ENCODE results near the gene ADAMTS4. TPM values are rescaled to one million over a fixed set of nuclear protein-coding genes. Genes with fewer than 3 reads are reported as not detected.
A peak's percentile ranks its signal among the peaks of the same experiment; 100 is the strongest.

Gene ADAMTS4
- total RNA-seq, 1 donor from 2014 or later, result 2.7 TPM

DNA sequence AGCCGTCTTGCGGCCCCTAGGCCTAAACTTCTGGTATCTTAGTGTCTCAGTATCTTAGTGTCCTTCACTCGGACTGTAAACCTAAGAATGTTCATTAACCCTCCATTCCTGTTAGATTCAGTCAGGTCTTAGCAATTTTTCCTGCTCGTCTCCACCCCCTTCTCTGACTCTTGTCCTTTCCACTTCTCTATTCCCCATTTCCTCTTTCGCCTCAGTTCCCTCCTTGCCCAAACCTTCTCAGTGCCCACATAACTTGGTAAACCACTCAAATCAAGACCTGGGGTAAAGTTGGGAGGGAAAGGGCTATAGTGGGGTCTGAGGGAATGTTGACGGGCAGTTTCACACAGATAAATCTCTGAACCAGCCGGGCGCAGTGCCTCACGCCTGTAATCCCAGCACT, 15.5 kb upstream of the ADAMTS4 start:
- FAIRE-seq (no peak), DNase-seq (ENCODE audit: low read depth) (no peak)
- Mint-ChIP-seq H3K27ac (ENCODE audit: unreplicated experiment) (no peak overlapping the region), H3K4me3 (ENCODE audit: unreplicated experiment) (no peak overlapping the region), H3K9me3 (ENCODE audit: unreplicated experiment) (no peaks in the 10 kb centered on the region), H3K36me3 (ENCODE audit: low read depth, unreplicated experiment) (peaks cover 31% of the 10 kb centered on the region), H3K4me1 (ENCODE audit: low read depth, unreplicated experiment) (peaks cover 20% of the 10 kb centered on the region), H3K27me3 (ENCODE audit: low read depth, unreplicated experiment) (no peaks in the 10 kb centered on the region)
- no peak overlapping the region for H3K27ac ChIP-seq (ENCODE audit: low read depth, low read length)
- no peaks in the 10 kb centered on the region for H3K27me3 ChIP-seq (ENCODE audit: insufficient read depth, low read length)
- no peak for TF ChIP-seq EZH2 (IDR thresholded peaks at IDR 0.05; ENCODE audit: insufficient read depth, low read length)
- TF ChIP-seq CTCF (IDR thresholded peaks at IDR 0.05; ENCODE audit: insufficient read depth, low read depth, low read length), result no peak
- no peaks in the 10 kb centered on the region for H3K9me3 ChIP-seq (ENCODE audit: insufficient read depth, low read depth, low read length)
- H3K4me2 ChIP-seq (ENCODE audit: low read length), result no peak overlapping the region
- H4K20me1 ChIP-seq (ENCODE audit: insufficient read depth, low read length), result peaks cover 11% of the 10 kb centered on the region
- H3K36me3 ChIP-seq (ENCODE audit: insufficient read depth, low read length), result peaks cover 32% of the 10 kb centered on the region
- no peak overlapping the region for H3K9ac ChIP-seq (ENCODE audit: low read length)
- H3K79me2 ChIP-seq (ENCODE audit: insufficient read depth, low read length), result peaks cover 4% of the 10 kb centered on the region
- no peak overlapping the region for H3K4me3 ChIP-seq (ENCODE audit: insufficient read depth, low read depth, low read length)
- peaks cover 14% of the 10 kb centered on the region for H3K4me1 ChIP-seq (ENCODE audit: insufficient read depth, low read length)
- H2AFZ ChIP-seq (ENCODE audit: low read depth, low read length), result no peak overlapping the region

GRCh38 chr1:161209790-161210409, 11.0 kb upstream of the ADAMTS4 start:
- Histone ChIP-seq H3K27me3 (ENCODE audit: insufficient read depth, low read length) (no peaks in the 10 kb centered on the region), H3K4me3 (ENCODE audit: insufficient read depth, low read depth, low read length) (no peak overlapping the region), H3K27ac (ENCODE audit: low read depth, low read length) (no peak overlapping the region), H3K4me2 (ENCODE audit: low read length) (no peak overlapping the region), H3K36me3 (ENCODE audit: insufficient read depth, low read length) (peaks cover 47% of the 10 kb centered on the region), H3K4me1 (ENCODE audit: insufficient read depth, low read length) (peaks cover 6% of the 10 kb centered on the region), H3K9ac (ENCODE audit: low read length) (no peak overlapping the region), H3K9me3 (ENCODE audit: insufficient read depth, low read depth, low read length) (no peaks in the 10 kb centered on the region), H4K20me1 (ENCODE audit: insufficient read depth, low read length) (peaks cover 21% of the 10 kb centered on the region), H2AFZ (ENCODE audit: low read depth, low read length) (no peak overlapping the region), H3K79me2 (ENCODE audit: insufficient read depth, low read length) (peaks cover 10% of the 10 kb centered on the region)
- Mint-ChIP-seq H3K27me3 (ENCODE audit: low read depth, unreplicated experiment) (no peaks in the 10 kb centered on the region), H3K4me3 (ENCODE audit: unreplicated experiment) (no peak overlapping the region), H3K27ac (ENCODE audit: unreplicated experiment) (peak overlapping the region; percentile 10), H3K9me3 (ENCODE audit: unreplicated experiment) (no peaks in the 10 kb centered on the region), H3K4me1 (ENCODE audit: low read depth, unreplicated experiment) (peaks cover 7% of the 10 kb centered on the region), H3K36me3 (ENCODE audit: low read depth, unreplicated experiment) (peaks cover 30% of the 10 kb centered on the region)
- TF ChIP-seq CTCF (IDR thresholded peaks at IDR 0.05; ENCODE audit: insufficient read depth, low read depth, low read length) (peak; percentile 92), EZH2 (IDR thresholded peaks at IDR 0.05; ENCODE audit: insufficient read depth, low read length) (no peak)
- DNase-seq (ENCODE audit: low read depth), result peak; percentile 38
- FAIRE-seq, result no peak

DNA sequence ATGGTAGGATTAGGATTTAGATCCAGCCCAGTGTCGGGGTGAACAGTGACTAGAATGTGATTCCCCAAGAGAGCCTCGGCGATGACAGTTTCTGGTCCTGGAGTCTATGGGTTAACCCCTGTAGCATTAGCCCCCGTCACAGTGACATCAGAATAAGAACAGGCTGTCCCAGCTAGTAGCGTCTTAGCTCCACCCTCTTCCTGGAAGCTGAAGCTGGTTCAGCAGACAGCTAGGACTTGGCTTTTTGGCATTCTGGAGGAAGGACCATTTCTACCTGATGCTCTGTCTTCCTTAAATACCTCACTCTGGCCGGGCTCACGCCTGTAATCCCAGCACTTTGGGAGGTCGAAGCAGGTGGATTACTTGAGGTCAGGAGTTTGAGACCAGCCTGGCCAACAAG, 8.3 kb upstream of the ADAMTS4 start:
- no peak for FAIRE-seq
- Mint-ChIP-seq H3K36me3 (ENCODE audit: low read depth, unreplicated experiment) (peaks cover 16% of the 10 kb centered on the region), H3K9me3 (ENCODE audit: unreplicated experiment) (no peaks in the 10 kb centered on the region), H3K27ac (ENCODE audit: unreplicated experiment) (no peak overlapping the region), H3K27me3 (ENCODE audit: low read depth, unreplicated experiment) (no peaks in the 10 kb centered on the region), H3K4me3 (ENCODE audit: unreplicated experiment) (no peak overlapping the region), H3K4me1 (ENCODE audit: low read depth, unreplicated experiment) (peaks cover 7% of the 10 kb centered on the region)
- peaks cover 13% of the 10 kb centered on the region for H3K4me1 ChIP-seq (ENCODE audit: insufficient read depth, low read length)
- peaks cover 35% of the 10 kb centered on the region for H3K79me2 ChIP-seq (ENCODE audit: insufficient read depth, low read length)
- H2AFZ ChIP-seq (ENCODE audit: low read depth, low read length), result no peak overlapping the region
- H4K20me1 ChIP-seq (ENCODE audit: insufficient read depth, low read length), result peaks cover 21% of the 10 kb centered on the region
- no peak for DNase-seq (ENCODE audit: low read depth)
- no peak overlapping the region for H3K27ac ChIP-seq (ENCODE audit: low read depth, low read length)
- H3K27me3 ChIP-seq (ENCODE audit: insufficient read depth, low read length), result no peaks in the 10 kb centered on the region
- H3K4me3 ChIP-seq (ENCODE audit: insufficient read depth, low read depth, low read length), result no peak overlapping the region
- TF ChIP-seq EZH2 (IDR thresholded peaks at IDR 0.05; ENCODE audit: insufficient read depth, low read length) (no peak), CTCF (IDR thresholded peaks at IDR 0.05; ENCODE audit: insufficient read depth, low read depth, low read length) (no peak)
- H3K4me2 ChIP-seq (ENCODE audit: low read length), result no peak overlapping the region
- no peaks in the 10 kb centered on the region for H3K9me3 ChIP-seq (ENCODE audit: insufficient read depth, low read depth, low read length)
- H3K36me3 ChIP-seq (ENCODE audit: insufficient read depth, low read length), result peaks cover 43% of the 10 kb centered on the region
- H3K9ac ChIP-seq (ENCODE audit: low read length), result no peak overlapping the region
